Ascending aorta (tissue), 2 donors: ENCODE data around the gene ORM1. TPM values are rescaled to one million over a fixed set of nuclear protein-coding genes. Genes with fewer than 3 reads are reported as not detected.

Source experiments
- DNase-seq, 2 donors: peaks; one replicate each; pipeline ENCODE4 v3.0.0-alpha.2; 2019; ENCODE audit warnings: low spot score in 2 of 2
- H3K27ac ChIP-seq, 2 donors: fragments of 200-600 bp; sonication (generic); one replicate each; pipeline ENCODE4 v1.5.1; 2016 to 2017; ENCODE audit warnings: mild to moderate bottlenecking in 1 of 2
- H3K27me3 ChIP-seq: fragments of 200-600 bp; sonication (generic); one replicate; pipeline ENCODE4 v1.5.1; 2017
- H3K36me3 ChIP-seq, 2 donors: fragments of 200-600 bp; sonication (generic); one replicate each; pipeline ENCODE4 v1.5.1; 2016
- H3K4me1 ChIP-seq, 2 donors: fragments of 200-600 bp; sonication (generic); one replicate each; pipeline ENCODE4 v1.5.1; 2016 to 2017; ENCODE audit warnings: mild to moderate bottlenecking in 1 of 2
- H3K4me3 ChIP-seq, 2 donors: fragments of 200-600 bp; sonication (generic); one replicate each; pipeline ENCODE4 v1.5.1; 2016 to 2017; ENCODE audit warnings: mild to moderate bottlenecking in 1 of 2
- H3K9me3 ChIP-seq, 2 donors: fragments of 200-600 bp; sonication (generic); one replicate each; pipeline ENCODE4 v1.5.1; 2016
- intact Hi-C: fragments of 100-400 bp; cut with DNase I; formaldehyde crosslinking; loops from one replicate; pipeline ENCODE4 v1.15.1; 2023
- total RNA-seq: library from RNA; depleted of rRNA; stranded (reverse); fragments of >200 nt; gene quantifications from one replicate; pipeline ENCODE4 v1.1.0, GENCODE V29; 2016
- TF ChIP-seq, protein P1 (sequence below), 3 experiments: fragments of 200-600 bp in 2 of 3; fragments of 450-650 bp in 1 of 3; sonication (generic) in 2 of 3; IDR thresholded peaks; one replicate each; pipeline ENCODE4 v1.5.1; 2016 to 2019; ENCODE audit warnings: antibody characterized with exemption in 3 of 3, mild to moderate bottlenecking in 1 of 3, moderate library complexity in 1 of 3

The ORM1 gene
- total RNA-seq, 1 donor from 2014 or later = 53.3 TPM

DNA sequence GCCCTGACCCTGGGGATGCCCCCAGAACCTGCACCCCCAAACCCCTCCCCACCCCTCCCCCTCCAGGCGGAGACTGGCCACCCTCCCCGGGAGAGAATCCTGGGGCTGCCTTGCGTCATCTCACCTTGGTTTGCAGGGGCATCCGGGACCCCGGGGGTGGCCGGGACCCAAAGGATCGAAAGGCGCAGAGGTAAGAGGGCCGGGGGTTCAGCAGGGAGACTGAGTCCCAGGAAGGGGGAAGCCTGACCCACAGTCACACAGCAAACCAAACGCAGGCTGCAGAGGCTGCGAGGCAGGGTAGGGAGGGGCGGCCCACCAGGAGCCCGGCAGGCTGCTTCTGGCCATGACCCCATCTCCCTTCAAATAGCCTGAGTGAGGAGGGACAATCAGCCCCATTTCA is 33.8 kb upstream of the ORM1 start:
- peak in 1 of 2 donors; percentile 58 for DNase-seq
- Histone ChIP-seq H3K9me3 (no peaks in the 10 kb centered on the region), H3K36me3 (no peaks in the 10 kb centered on the region), H3K4me3 (no peak overlapping the region), H3K27me3 (no peaks in the 10 kb centered on the region), H3K27ac (no peak overlapping the region), H3K4me1 (peaks cover 0 to 4% of the 10 kb centered on the region in 2 donors)
- TF ChIP-seq, protein P1, sequence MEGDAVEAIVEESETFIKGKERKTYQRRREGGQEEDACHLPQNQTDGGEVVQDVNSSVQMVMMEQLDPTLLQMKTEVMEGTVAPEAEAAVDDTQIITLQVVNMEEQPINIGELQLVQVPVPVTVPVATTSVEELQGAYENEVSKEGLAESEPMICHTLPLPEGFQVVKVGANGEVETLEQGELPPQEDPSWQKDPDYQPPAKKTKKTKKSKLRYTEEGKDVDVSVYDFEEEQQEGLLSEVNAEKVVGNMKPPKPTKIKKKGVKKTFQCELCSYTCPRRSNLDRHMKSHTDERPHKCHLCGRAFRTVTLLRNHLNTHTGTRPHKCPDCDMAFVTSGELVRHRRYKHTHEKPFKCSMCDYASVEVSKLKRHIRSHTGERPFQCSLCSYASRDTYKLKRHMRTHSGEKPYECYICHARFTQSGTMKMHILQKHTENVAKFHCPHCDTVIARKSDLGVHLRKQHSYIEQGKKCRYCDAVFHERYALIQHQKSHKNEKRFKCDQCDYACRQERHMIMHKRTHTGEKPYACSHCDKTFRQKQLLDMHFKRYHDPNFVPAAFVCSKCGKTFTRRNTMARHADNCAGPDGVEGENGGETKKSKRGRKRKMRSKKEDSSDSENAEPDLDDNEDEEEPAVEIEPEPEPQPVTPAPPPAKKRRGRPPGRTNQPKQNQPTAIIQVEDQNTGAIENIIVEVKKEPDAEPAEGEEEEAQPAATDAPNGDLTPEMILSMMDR (IDR thresholded peaks at IDR 0.05) = no peak
- intact Hi-C loops = no loop called here

DNA sequence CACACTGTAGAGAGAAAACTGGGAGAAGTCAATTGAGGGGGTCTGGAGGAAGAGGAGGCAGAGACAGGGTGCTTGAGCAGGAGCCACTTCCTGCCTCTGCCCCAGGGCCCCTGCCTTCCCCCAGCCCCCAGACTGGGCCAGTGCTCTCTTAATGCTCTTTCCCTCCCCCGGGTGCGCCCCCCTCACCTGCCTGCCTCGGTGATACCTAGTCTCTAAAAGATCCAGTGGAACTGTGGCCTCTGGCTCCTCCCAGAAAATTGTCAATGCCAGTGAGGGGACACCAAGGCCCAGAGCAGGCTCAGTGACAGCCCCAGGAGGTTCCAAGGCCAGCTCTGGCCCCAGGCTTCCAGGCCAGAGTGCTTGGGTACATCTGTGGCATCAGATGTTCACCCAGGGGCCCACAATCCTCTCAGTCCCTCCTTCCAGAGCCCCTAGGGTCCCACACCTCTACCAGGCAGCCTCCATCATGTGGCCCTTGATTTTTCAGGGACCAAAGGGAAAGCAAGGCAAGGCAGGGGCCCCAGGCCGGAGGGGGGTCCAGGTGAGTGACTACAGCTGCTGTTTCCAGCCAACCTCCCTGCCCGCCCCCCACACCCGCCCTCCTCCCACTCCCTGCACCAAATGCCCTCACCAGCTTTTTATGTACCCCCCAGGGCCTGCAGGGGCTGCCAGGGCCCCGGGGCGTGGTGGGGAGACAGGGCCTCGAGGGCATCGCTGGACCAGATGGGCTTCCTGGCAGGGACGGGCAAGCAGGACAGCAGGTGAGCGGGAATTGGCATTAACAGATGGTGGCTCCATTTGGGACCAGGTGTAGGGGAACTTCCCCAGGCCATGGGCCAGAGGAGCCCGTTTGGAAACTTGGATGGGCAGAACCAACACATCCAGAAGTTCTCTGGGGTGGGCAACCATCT is 33.1 kb upstream of the ORM1 start:
- TF ChIP-seq, protein P1 (IDR thresholded peaks at IDR 0.05) = no peak
- no peak overlapping the region for H3K27ac ChIP-seq
- no peak overlapping the region for H3K4me3 ChIP-seq
- H3K36me3 ChIP-seq = peaks cover 5 to 6% of the 10 kb centered on the region in 2 donors
- no peaks in the 10 kb centered on the region for H3K27me3 ChIP-seq
- intact Hi-C loops = no loop called here
- H3K4me1 ChIP-seq = peaks cover 0 to 4% of the 10 kb centered on the region in 2 donors
- DNase-seq = peak in 1 of 2 donors; percentile 58
- H3K9me3 ChIP-seq = peaks cover 2 to 4% of the 10 kb centered on the region in 2 donors

DNA sequence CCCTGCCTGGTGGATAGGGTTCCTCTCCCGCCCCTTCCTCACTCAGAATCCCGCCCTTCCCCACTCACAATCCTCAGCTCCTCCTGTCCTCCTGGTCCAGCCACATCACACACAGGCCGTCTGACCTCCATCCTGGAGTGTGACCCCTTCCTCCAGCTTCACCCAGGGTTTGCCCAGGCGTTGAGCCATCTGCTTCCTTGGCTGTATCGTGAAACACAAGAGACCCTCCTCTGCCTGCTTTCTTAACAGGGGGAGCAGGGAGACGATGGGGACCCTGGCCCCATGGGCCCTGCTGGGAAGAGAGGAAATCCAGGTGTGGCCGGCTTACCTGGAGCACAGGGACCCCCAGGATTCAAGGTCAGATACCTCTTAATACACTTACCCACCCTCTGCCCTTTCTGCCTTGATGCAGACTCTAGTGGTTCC is 32.3 kb upstream of the ORM1 start:
- Histone ChIP-seq H3K27me3 (no peaks in the 10 kb centered on the region), H3K27ac (no peak overlapping the region), H3K36me3 (peaks cover 9 to 13% of the 10 kb centered on the region in 2 donors), H3K9me3 (peaks cover 4 to 6% of the 10 kb centered on the region in 2 donors), H3K4me1 (no peaks in the 10 kb centered on the region), H3K4me3 (no peak overlapping the region)
- intact Hi-C loops = no loop called here
- TF ChIP-seq, protein P1 (IDR thresholded peaks at IDR 0.05) = no peak
- peak in 1 of 2 donors; percentile 51 for DNase-seq

DNA sequence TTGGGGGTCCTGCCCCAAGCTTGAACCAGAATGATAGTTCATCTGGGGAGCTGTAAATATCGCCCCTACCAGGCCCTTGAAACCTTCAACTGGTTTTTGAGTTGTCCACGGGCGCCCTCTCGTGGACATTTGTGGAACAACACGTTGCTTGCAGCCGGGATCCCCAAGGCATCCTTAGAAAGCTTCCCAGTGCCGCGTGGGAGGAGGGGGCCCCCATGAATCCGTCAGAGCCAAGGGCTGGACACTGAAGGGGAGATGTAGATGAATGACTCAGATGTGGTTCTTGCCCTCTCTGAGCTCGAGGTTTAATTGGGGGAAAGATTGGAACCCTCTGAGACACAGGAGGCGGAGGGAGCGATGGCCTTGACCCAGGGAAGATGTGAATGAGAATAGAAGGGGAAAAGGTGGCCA is 31.8 kb upstream of the ORM1 start:
- Histone ChIP-seq H3K9me3 (peaks cover 4 to 6% of the 10 kb centered on the region in 2 donors), H3K36me3 (peaks cover 9 to 15% of the 10 kb centered on the region in 2 donors), H3K4me1 (no peaks in the 10 kb centered on the region), H3K27ac (no peak overlapping the region), H3K4me3 (no peak overlapping the region), H3K27me3 (no peaks in the 10 kb centered on the region)
- intact Hi-C loops = loop anchor here (1.0 kb wide), 3 partner anchors 136 to 209 kb away; partner anchors contain the start of gene COL27A1
- DNase-seq = peak in 1 of 2 donors; percentile 86
- TF ChIP-seq, protein P1 (IDR thresholded peaks at IDR 0.05) = peak; percentile 89 to 96 (median 93)

DNA sequence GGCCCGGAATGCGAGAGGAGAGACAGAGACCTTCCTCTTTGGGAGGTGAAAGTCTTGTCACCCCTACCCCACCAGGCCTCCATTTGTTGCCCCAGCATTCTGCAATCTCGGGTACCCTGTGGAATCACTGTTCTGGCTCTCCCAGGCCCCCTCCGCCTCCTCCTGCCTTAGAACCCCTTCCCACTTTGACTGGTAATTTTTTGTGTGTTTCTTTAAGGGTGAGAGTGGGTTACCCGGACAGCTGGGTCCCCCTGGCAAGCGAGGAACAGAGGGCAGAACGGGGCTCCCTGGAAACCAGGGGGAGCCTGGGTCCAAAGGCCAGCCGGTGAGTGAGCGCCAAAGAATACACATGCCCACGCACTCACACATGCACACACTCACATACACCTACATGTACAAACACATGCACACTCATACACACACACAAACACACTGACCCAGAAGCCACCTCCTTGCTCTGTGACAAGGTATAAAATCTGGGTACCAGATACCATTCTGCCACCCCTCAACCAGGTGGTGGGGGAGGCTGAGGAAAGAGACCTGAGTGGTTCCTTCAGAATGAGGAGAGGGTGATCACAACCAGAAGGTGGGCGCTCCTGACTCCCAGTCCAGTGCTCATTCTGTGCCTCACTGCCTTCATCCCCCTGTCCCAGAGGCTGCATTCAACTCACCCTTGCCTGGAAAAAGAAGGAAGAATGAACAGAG is 30.9 kb upstream of the ORM1 start:
- H3K27ac ChIP-seq = no peak overlapping the region
- H3K36me3 ChIP-seq = peaks cover 9 to 18% of the 10 kb centered on the region in 2 donors
- TF ChIP-seq, protein P1 (IDR thresholded peaks at IDR 0.05) = no peak
- no peaks in the 10 kb centered on the region for H3K27me3 ChIP-seq
- no peak overlapping the region for H3K4me3 ChIP-seq
- DNase-seq = peak in 1 of 2 donors; percentile 38
- no peaks in the 10 kb centered on the region for H3K4me1 ChIP-seq
- peaks cover 4 to 6% of the 10 kb centered on the region in 2 donors for H3K9me3 ChIP-seq
- intact Hi-C loops = loop anchor here (1.0 kb wide), 3 partner anchors 137 to 210 kb away; partner anchors contain the start of gene COL27A1
